NCI-H2107 (cell line): ENCODE results near the gene ACAP2.
"Not testable (repeated sequence)": the region's sequence is repeated elsewhere in the genome, so short reads cannot be mapped to it uniquely, and the experiment has no call there.

Source experiments
- DNase-seq: peaks from one replicate; lab custom pipeline; 2025; lab: John Stamatoyannopoulos, UW

Gene ACAP2

DNA sequence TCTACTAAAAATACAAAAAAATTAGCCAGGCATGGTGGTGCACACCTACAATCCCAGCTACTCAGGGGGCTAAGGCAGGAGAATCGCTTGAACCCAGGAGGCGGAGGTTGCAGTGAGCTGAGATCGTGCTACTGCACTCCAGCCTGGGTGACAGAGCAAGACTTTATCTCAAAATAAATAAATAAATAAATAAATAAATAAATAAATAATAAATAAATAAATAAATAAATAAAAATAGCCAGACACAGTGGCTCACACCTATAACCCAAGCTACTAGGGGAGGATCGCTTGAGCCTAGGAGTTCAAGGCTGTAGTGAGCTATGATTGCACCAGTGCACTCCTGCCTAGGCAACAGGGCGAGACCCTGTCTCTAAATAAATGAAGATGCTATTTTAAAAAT is 152.2 kb downstream of the ACAP2 start:
- not testable (repeated sequence) for DNase-seq

DNA sequence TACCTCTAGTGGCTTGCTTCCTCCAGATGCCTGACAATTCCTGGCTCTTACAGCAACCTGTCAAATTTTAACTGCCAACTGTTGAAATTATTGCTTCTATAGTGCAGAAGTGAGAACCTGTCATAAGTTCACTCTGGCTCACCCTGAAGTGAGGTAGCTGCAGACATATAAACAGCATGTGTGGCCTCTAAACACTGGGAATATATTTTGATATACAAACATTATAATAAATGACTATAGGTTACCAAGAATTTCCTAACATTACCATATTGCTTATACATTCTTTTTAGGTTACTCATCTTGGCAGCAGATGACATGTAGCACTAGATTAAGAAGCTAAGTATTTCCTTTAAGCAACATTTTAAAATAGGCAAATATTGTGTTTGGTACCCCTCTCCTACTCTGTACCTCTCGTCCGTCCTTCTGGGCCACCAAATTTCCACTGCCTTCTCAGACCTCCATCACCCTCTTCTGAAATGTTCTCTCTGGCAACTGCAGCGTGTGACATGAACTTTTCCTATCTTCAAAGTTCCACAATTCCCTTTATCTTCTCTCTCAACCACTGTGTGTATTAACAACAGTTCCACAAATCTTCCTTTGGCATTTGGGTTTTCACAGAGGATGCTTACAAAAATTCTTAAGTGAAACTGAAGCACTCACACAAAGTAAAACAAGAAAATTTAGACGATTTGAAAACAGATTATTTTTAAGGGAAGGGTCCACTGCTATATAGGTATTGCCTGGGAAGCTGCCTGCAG is 156.5 kb downstream of the ACAP2 start:
- no peak for DNase-seq

DNA sequence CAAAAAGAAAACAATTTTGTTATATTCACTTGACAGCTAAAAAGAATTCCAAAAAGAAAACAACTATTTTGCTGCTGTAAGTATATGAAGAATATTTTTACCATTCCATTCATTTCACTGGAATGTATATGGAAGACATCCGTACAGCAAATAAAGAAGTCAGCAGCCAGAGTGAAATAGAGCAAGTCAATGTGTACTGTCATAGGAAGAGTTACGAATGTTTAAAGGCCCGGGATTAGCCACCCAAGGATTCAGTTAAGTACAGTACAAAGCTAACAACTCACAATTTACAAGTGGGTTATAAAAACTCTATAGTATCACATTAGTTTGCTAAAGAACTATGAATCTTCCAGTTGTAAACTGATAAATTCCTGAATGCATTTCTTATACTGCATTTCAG is 157.4 kb downstream of the ACAP2 start:
- no peak for DNase-seq

DNA sequence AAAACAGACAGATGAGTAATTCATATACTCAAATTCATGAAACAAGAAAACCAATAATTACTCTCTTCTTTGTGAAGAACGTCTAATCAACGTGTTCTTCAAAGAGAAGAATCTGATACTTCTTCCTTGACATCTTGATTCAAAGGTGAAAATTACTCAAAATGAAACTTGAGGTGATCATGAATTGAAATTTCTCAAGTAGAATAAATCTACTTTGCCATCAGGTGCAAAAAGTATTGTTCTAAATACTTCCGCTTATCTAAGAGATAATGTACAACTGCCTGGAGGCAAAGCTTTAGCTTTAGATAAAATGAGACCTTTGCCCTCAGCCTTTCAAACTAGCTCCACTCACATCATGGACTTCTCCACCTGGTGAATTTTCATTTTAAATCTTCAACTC is 158.0 kb downstream of the ACAP2 start:
- no peak for DNase-seq

DNA sequence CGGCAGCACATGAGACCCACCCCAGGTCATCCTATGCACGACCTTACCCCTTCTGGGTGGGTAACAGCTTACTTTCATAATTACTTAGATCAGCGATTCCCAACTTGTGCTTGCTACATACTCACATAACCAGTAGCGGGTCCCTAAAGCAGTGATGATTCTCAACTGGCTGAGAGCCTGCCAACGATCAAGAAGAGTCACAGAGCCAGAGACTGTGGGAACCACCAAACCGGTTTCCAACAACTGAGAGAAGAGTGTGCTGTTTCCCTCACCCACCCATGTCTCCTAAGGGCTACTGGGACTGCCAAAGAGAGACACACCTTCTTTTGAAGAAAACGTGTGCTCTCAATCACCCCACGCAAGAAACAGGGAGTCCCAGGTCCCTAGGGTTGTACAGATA is 159.9 kb downstream of the ACAP2 start:
- DNase-seq, result no peak

DNA sequence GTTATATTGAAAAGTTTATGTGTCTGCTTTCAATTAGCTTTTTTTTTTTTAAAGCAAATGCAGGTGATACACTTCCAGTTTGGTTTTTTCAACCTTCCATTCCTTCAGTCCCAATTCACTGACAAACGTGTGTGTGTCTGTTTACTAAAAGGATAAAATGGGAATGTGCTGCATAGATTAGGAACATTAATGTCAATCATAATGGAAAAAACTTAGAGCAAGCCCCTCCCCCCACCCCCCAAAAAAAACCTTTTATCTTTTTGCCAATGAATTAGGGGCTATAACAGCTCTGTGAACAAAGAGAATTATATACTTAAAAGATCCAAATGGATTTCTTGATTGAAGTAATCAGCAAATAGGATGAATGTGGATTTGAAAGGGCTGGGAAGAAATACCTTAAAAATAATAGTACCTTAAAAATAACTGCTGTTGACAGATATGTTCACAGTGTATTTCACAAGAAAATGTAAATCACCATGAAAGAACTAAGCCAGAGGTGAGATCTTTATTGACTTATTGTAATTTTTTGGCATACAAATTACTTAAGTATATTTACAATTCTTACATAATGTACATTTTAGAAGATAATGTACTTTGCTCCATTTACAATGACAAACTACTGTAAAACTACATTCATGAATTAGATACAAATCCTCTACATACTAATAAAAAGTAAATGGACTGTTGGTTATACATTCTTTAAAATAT is 168.4 kb downstream of the ACAP2 start:
- DNase-seq, result no peak

DNA sequence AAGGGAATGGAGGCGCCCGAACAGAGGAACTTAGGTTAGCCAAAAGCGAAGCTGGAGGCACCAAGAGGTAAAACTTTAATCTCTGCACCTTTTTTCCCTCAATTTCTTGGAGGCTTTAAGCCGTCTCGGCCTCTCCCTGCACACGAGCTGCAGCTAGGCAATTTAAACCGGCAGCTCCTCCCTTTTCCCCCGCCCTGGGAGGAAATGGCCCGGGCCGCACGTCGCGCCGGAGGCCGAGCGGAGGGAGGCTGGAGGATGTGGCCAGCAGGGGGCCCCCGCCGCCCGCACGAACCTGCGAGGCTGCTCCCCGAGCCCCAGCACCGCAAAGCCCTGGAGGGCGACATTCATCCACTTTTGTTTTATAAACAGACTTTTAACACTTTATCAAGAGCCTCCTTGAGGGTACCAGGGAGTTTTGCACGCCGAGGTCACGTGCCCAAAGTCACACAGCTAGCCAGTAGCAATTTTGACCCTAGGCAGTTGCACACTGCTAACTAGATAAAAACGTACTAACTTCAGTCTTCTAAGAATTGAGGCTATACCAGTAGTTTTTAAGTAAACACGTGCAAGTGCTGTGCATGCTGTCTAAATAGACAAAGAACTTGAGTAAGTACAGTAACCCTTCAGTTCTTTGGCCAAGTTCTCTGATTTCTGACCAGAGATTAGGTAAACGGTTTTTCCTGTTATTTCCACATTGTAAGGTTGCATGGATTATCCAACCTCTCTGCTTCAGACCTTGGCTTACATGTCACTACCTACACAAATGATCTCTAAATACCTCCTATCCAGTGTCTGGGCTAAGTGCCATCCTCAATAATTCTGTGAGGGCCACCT is 171.2 kb downstream of the ACAP2 start:
- peak; percentile 97 for DNase-seq

DNA sequence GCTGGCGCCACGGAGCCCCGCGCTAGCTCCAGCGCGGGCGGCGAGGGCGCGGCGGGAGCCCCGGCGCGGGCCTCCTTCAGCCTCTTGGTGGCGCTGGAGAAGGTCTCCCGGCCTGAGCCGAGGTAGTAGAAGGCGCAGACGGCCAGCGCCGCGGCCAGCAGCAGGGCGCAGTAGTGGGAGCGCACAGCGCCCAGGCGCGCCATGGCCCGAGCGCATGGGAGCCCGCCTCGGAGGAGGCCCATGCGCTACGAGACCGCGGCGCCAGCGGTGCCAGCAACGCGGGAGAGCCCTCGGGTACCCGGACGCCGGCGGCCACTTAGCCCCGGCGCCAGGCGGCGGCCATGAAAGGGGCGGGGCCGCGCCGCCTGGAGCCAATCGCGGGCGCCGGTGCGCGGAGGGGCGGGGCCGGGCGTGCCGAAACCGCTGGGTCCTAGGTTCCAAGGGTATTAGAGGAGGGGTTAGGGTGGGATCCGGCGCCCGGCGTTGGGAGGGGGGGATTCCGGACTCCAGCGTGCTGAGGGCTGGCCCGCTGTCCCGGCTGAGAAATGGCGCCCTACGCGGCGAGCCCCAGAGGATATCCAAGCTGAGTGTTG is 171.9 kb downstream of the ACAP2 start, which contains the start of gene XXYLT1:
XXYLT1 (minus strand) TSS at position 343 of the 593 bp plus-strand sequence; CDS start at position 242, 101 bp downstream.
- DNase-seq, result peak; percentile 96

DNA sequence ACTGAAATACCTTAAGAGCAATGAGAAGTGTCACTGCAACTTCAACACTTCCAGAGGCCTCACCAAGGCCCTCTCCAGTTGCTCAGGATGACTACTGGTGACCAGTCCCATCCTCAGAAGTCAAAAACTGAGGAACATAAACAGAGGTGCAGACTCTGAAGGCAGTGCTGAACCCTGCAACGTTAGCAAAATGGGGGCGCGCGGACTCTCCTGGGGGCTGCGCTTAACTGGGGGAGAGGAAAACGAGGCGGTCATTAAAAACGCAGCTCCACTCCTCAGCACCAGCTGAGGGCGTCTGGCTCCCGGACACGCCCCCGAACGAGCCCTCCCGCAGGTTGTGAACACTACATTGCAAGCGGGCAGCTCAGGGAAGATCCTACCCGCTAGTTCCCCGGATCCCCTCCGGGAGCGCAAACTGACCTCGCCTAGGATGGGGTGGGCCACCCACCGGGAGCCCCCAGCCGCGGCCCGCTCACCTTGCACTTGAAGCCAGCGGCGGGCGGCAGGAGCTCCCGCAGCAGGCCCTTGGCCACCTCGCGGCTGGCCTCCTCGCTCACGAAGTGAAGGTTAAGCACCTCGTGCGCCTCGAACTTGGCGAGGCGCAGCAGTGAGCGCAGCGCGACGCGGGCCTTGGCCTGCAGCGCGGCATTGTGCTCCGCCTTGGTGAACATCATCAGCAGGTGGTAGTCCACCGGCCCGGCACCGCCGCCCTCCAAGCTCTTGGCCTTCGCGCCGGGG is 172.6 kb downstream of the ACAP2 start:
- DNase-seq, result peak; percentile 76

DNA sequence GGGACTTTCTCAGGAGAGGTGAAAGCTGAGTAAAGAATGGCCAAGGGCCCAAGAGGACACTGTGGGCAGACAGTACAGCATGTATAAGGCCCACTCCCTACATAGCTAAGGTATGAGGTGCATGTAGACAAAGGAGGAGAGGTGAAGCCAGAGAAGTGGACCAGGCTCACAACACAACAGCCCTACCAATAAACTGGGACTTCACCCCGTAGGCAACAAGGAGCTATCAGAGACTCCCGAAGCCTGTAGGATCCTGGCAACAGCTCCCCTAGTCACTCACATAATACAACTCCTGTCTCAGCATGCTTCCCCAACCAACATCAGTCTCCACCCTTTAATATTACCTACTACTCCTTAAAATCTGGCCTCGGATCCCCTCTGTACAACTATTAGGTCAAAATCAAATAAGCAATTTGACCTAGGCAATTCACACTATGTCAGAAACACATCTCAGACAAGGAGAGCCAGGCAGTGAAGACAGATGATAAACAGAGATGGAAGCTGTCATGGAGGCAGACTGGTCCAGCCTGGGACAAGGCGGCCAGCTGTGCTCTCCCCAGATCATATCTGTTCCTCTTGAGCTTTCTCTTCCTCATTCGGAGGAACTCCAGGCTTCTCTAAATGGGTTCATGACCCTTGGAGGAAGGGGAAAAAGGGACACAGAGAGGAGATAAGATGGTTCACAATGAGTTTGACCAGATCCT is 173.3 kb downstream of the ACAP2 start:
- DNase-seq, result no peak

DNA sequence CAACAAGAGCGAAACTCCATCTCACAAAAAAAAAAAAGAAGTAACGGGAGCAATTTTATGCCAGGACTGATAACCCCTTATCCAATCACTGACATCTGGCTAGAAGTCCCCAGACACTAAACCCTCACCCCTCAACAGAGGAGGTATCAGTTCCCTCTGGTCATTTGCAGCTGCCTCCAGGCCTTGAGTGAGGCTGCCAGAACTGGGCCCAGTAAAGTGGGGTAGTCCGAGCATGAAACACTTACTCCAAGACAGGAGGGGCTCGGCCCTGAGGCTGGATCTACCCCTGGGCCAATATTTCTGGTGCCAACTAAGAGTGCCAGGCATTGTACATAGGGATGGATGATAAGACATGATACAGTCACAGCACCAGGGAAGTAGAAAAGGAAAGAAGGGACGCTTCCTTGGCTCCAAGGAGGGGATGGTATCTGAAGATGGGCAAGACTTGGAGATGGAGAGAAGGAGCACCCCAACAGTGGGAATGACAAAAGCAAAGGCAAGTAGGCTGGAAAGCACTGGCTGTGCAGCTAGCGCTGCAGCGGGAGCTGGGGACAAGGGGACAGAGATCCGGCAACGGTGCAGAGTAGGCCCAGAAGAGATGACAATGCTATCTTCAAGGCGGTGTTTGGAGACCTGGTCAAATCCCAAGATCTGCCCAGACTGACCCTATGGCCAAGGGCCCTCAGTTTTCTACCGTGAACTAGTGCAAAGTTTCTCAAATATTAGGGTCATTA is 174.1 kb downstream of the ACAP2 start:
- DNase-seq, result no peak

DNA sequence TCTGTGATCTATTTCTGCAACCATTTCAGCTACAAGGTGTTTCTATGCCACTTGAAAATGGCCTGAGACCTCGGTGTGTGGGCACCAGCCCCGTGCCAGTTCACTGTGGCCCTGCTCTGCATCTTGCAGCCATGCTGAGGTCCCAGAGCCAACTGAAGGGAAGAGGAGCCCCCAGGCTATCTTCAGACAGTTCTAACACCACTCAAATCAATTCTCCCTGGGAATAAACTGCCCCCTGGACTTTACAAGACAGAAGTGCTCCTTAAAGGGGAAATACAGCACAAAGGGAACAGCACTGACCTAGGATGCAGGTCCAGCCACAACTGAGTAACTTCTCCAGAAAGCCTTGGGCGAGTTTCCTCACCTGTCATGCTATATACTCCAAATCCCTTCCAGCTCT is 175.7 kb downstream of the ACAP2 start:
- DNase-seq, result no peak

DNA sequence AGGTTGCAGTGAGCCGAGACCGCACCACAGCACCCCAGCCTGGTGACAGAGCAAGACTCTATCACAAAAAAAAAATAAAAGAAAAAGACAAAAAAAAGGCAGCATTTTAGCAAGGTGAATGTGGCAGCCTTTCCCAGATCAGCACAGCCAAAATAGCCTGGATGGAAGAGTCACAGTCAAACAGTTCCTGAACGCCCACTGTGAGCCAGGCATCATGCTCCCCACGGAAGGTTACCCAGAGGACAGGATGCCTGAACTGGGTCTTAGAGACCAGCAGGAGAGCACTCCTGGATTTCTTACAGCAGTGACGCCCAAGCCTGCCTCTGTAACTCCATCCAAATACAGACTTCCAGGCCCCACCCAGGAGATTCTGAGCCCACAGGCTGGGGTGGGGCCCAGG is 176.4 kb downstream of the ACAP2 start:
- no peak for DNase-seq

DNA sequence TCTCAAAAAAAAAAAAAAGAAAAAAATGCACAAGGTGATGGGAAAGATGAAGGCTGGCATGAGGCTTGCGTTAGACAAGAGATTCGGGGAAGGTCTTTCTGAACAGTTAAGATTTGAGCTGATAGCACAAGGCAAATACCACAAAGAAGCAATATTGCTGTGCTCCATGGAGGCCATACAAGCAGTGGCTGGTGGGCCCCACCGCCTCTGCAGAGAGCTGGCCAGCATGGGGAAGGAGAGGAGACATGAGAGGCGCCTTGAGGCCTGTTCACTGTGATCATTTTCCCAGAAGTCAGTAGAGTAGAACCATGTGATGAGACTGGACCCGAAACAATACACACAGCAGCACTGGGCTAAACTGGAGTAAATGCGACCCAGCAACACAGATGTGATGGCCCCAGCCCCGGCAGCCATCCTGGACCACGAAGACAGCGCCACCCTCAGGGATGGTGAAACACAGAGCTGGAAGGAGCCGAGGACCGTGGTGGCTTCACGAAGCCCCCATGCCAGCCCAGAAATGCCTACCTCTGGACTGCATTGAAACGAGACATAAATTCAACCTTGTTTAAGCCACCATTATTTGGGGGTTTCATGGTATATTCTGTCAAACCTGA is 177.3 kb downstream of the ACAP2 start:
- DNase-seq, result no peak

DNA sequence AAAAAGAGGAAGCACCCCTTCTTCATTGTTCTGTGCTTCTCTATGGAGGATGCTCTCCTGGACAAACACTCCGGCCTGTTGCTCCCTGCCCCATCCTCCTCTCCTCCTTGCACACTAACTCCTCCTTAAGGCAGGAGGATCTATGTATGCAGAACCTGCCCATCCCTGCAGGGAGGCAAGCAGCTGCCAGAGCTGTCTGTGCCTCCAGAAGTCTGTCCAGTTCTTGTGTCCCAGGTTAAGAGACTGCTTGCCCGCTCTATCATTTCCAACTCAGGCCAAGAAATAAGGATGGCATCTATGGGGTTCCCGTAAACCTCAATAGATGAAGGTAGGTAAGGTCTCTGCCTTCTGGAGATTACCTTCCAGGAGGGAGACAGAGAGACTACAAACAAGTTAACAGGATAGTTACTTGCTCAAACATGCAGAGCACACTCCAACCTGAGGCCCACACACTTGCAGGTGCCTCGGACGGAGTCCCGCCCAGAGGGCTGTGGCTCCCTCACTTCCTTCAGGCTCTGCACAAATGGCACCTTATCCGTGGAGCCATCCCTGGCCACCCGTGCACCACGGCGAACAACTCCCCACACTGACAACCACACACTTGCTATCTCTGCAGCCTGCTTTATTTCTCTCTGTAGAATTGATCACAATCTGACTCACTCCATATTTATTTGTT is 178.8 kb downstream of the ACAP2 start:
- DNase-seq, result no peak

DNA sequence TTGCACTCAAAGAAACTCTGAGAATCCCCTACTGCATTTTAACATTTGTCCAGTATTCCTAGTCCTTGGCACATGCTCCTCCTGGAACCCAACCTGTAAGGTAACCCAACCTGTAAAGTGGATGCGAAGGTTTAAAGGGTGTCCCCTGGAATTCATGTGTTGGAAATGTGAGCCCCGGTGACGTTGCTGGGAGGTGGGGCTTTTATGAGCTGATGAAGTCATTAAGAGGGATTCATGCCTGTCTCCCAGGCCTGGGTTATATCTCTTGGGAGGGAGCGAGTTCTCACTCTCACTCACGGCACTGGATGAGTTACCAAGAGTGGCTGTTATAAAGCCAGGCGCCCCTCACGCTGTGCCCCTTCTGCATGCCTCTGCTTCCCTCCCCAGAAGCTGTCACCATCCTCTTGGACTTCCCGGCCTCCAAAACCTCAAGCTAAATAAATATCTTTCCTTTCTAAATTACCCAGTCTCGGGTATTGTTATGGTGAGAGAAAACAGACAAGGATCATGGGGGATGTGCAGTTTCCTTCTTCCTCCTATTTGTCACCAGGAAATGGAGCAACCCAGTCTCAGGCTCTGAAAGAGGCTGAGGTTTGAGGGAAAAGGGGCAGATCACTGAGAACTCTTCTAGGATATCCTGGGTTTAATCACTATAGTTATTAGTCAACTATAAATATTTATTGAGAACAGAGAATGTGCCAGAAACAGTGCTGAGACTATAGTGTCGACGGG is 179.5 kb downstream of the ACAP2 start:
- DNase-seq, result no peak

DNA sequence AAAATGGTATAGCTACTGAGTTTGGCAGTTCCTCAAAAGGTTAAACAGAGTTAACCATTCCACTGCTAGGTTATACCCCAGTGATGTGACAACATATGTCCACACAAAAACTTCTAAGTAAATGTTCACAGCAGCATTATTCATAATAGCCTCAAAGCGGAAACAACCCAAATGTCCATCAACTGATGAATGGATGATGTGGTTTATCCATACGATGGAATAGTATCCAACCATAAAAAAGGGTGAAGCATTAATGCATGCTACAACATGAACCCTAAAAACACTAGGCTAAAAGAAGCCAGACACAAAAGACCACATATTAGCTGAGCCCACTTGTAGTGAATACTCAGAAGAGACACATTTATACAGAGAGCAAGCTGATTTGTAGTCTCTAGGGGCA is 180.9 kb downstream of the ACAP2 start:
- DNase-seq, result no peak

DNA sequence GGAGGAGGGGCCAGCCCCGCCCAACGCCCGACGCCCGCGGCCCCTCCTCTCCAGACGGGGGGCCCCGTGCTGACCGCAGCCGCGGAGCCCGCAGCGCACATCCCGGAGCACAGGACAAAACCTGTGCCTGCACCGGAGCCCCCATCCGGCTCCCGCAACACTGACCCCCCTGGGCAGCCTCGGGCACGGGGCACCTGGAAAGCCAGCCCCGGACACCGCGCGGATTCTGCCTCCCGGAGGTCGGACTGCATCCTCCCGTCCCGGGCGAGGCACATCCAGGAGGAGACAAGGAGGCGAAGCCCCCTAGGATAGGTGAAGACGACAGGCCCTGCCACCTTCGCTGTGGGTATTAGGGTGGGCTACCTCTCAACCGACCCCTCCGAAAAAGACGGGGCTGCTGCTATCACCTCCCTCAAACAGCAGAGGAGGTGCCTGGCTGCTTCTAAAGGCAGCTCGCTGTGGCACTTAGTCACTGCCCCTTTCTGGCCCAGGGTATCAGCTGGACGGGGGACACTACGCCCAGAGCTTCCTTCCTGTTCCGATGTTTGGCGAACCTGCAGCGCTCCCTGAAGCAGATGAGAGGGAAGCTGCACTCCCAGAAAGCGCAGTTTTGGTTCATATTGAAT is 182.4 kb downstream of the ACAP2 start:
- peak; percentile 64 for DNase-seq
